Thoracic aorta (tissue), 2 donors: ENCODE measurements around the gene CPTP. TPM values are rescaled to one million over a fixed set of nuclear protein-coding genes. Genes with fewer than 3 reads are reported as not detected.

ENCODE experiments used
- ATAC-seq: fragments of 150-250 bp; one replicate; pipeline ENCODE4 v1.8.0; 2017; ENCODE audit warnings: low read depth; ENCODE audit not compliant: insufficient number of reproducible peaks, low FRiP score
- DNase-seq: peaks from one replicate; pipeline ENCODE4 v3.0.0-alpha.2; 2020; ENCODE audit warnings: low spot score
- H3K27ac ChIP-seq, 2 donors: fragments of 200-600 bp; sonication (generic); 1 replicate in 1 of 2; 2 replicates in 1 of 2; pipeline ENCODE4 v1.5.1; 2016; ENCODE audit warnings: mild to moderate bottlenecking in 2 of 2, moderate library complexity in 2 of 2
- H3K27me3 ChIP-seq: fragments of 200-600 bp; sonication (generic); replicated peaks from 2 replicates; pipeline ENCODE4 v1.6.0; 2016; ENCODE audit warnings: mild to moderate bottlenecking; ENCODE audit not compliant: insufficient read depth
- H3K36me3 ChIP-seq: fragments of 200-600 bp; sonication (generic); one replicate; pipeline ENCODE4 v1.5.1; 2016
- H3K4me1 ChIP-seq, 2 donors: fragments of 200-600 bp; sonication (generic); 1 replicate in 1 of 2; 2 replicates in 1 of 2; pipeline versions ENCODE4 v1.5.1 to v1.6.0; 2016; ENCODE audit warnings: low read depth in 2 of 2, mild to moderate bottlenecking in 1 of 2; ENCODE audit not compliant: control insufficient read depth in 1 of 2
- H3K4me3 ChIP-seq: fragments of 200-600 bp; sonication (generic); 2 replicates; pipeline ENCODE4 v1.5.1; 2016; ENCODE audit warnings: mild to moderate bottlenecking
- H3K9me3 ChIP-seq: fragments of 200-600 bp; sonication (generic); 2 replicates; pipeline ENCODE4 v1.5.1; 2016
- total RNA-seq, 2 donors: library from RNA; depleted of rRNA; stranded (reverse); fragments of >200 nt; gene quantifications; one replicate each; pipeline versions ENCODE4 v1.1.0 to v1.2.3, GENCODE V29; 2016
- TF ChIP-seq, protein P1 (sequence below): fragments of 200-600 bp; sonication (generic); IDR thresholded peaks from one replicate; pipeline ENCODE4 v1.5.1; 2019; ENCODE audit warnings: antibody characterized with exemption

Gene CPTP
- total RNA-seq, 2 donors from 2014 or later: 16.4 to 26.3 TPM

DNA sequence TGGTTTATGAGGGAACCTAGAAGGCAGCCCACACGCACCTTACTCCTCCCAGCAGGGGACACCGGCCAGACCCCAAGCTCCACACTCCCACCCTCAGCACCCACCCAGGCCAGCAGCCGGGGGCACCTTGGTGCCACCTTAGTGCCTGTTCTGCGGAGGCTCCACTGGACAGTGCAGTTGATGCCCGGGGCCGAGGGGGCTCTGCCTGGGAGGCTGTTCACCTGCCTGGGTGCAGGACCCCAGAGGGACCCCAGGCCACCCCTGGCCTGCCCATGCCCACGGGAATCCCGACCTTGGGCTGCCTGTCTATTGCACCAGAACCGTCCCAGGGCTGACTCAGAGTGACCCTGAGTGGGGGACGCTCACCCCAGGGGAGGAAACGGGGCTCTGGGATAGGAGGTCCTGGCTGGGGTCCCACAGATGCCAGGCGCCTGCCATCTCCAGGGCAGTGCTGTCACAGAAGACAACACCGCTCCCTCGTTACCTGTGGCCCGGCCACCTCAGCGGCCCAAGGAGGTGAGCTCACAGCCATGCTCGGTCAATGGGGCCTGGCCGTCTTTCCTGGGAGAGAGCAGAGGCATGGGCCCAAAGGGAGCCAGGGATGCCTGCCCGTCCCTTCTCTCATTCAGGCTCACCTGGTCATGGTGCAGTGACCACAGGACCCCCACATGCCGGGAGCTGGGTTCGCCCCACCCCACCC lies 43.7 kb upstream of the CPTP start:
- ATAC-seq (no peak), DNase-seq (no peak)
- Histone ChIP-seq H3K4me3 (no peak overlapping the region), H3K27me3 (no peaks in the 10 kb centered on the region), H3K9me3 (no peaks in the 10 kb centered on the region), H3K36me3 (no peaks in the 10 kb centered on the region), H3K27ac (no peak overlapping the region), H3K4me1 (no peaks in the 10 kb centered on the region)
- TF ChIP-seq, protein P1, sequence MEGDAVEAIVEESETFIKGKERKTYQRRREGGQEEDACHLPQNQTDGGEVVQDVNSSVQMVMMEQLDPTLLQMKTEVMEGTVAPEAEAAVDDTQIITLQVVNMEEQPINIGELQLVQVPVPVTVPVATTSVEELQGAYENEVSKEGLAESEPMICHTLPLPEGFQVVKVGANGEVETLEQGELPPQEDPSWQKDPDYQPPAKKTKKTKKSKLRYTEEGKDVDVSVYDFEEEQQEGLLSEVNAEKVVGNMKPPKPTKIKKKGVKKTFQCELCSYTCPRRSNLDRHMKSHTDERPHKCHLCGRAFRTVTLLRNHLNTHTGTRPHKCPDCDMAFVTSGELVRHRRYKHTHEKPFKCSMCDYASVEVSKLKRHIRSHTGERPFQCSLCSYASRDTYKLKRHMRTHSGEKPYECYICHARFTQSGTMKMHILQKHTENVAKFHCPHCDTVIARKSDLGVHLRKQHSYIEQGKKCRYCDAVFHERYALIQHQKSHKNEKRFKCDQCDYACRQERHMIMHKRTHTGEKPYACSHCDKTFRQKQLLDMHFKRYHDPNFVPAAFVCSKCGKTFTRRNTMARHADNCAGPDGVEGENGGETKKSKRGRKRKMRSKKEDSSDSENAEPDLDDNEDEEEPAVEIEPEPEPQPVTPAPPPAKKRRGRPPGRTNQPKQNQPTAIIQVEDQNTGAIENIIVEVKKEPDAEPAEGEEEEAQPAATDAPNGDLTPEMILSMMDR: no peak

DNA sequence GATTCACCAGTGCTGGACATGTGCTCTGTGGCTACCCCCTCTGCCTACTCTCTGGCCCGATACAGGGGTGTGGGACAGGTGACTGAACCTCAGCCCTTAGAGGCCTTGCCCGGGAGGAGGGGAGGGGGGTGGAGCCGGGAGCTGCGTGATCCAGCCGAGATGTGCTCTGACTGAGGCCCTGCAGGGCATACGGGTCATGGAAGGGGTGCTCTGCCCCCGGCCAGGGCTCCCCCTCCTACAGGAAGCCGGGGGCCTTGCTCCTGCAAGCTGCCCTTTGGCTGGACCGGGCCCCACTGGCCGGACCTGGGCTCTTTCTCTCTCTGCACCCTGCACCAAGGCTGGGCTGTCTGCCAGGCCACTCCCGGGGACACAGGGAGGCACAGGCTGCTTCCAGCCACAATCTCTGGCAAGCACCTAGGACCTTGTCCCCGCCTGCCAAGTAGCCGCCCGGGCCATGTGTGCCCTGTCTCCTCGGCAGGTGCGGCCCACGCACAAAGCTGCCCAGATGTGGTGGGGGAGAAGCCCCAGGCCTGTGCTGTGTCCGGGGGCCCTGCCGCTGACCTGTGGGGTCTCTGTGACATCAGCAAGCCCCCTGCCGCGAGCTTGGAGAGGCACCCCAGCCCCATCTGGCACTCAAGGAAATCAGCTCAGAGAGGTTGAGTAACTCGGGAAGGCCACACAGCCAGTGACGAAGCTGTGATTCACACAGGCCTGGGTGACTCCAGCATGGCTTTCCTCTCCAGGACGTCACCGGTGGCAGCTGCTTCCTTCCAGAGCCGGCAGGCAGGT lies 42.9 kb upstream of the CPTP start:
- no peak for DNase-seq

DNA sequence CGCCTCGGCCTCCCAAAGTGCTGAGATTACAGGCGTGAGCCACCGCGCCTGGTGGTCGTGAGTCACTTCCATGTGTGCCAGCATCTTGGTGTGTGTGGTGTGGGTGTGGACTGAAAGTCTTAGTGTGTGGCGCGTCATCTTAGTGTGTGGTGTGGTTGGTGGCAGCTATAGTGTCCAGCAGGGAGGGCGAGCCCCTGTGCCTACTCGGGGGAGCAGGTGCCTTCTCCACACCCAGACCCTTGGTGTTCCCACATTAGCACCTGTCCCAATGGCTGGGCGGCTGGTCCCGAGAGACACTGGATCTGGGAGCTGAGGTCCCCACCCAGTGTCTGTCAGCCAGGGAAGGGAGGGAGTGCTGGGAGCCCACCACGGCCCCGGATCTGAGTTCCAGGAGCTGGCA lies 41.6 kb upstream of the CPTP start:
- H3K27me3 ChIP-seq: no peaks in the 10 kb centered on the region
- ATAC-seq: no peak

More for the DNA sequence above, 42.9 kb upstream of the CPTP start:
- TF ChIP-seq, protein P1: no peak
- no peaks in the 10 kb centered on the region for H3K9me3 ChIP-seq
- no peaks in the 10 kb centered on the region for H3K36me3 ChIP-seq
- H3K4me1 ChIP-seq: no peaks in the 10 kb centered on the region
- no peak overlapping the region for H3K27ac ChIP-seq
- H3K27me3 ChIP-seq: no peaks in the 10 kb centered on the region
- no peak overlapping the region for H3K4me3 ChIP-seq
- no peak for ATAC-seq

DNA sequence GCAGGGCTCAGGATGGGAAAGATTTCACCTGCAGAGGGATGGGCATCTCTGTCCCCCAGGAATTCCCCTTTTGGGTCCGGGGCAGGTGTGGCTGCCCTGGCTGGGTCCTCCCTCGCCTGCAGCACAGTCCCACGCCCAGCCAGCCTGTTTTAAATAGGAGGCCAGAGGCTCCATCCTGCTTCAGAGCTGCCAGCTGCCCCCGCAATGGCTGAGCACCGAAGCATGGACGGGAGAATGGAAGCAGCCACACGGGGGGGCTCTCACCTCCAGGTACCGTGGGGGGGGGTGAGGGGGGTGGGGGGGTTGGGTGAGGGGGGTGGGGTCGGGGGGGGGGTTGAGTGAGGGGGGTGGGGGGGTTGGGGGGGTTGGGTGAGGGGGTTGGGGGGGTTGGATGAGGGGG lies 40.8 kb upstream of the CPTP start:
- H3K4me3 ChIP-seq: no peak overlapping the region
- H3K9me3 ChIP-seq: no peaks in the 10 kb centered on the region
- ATAC-seq: no peak
- no peaks in the 10 kb centered on the region for H3K36me3 ChIP-seq
- H3K4me1 ChIP-seq: no peaks in the 10 kb centered on the region
- no peak overlapping the region for H3K27ac ChIP-seq
- no peaks in the 10 kb centered on the region for H3K27me3 ChIP-seq
- DNase-seq: no peak
- TF ChIP-seq, protein P1: no peak

More for the DNA sequence above, 41.6 kb upstream of the CPTP start:
- DNase-seq: no peak
- H3K27ac ChIP-seq: no peak overlapping the region
- no peak overlapping the region for H3K4me3 ChIP-seq
- TF ChIP-seq, protein P1: no peak
- H3K36me3 ChIP-seq: no peaks in the 10 kb centered on the region
- no peaks in the 10 kb centered on the region for H3K9me3 ChIP-seq
- H3K4me1 ChIP-seq: no peaks in the 10 kb centered on the region

DNA sequence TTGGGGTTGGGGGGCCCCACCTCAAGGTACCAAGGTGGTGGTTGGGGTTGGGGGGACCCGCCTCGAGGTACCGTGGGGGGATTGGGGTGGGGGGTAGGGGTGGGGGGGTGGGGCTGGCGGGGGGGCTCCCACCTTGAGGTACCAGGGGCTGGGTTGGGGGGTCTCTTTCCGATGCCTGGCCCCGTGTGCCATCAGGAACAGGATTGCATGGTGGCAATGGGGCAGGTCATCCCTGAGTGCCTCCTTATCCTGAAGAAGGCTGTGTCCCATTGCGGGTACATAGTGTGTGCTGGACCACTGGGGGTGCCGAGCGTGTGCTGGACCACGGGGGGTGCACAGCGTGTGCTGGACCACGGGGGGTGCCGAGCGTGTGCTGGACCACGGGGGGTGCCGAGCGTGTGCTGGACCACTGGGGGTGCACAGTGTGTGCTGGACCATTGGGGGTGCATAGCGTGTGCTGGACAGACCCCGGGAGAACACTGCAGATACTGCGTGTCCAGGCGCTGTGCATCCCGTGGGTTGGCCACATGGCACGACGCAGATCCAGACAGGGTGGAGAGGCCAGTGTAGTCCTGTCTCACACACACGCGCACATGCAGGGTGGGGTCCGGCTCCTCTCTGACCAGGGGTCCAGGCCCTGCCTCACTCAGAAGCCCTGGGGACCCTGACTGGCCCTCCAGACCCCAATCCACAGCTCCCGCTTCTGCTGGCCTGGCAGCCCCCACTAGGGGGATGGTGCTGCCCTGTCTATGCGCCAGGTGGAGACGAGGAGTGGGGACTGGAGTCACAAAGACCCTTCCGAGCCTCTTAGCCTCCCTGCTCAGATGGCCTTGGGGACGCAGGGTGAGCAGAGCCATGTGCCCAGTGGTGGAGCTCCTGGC lies 40.1 kb upstream of the CPTP start:
- H3K36me3 ChIP-seq: no peaks in the 10 kb centered on the region
- no peaks in the 10 kb centered on the region for H3K27me3 ChIP-seq
- H3K4me3 ChIP-seq: no peak overlapping the region
- H3K9me3 ChIP-seq: no peaks in the 10 kb centered on the region
- no peak for DNase-seq
- no peak overlapping the region for H3K27ac ChIP-seq
- TF ChIP-seq, protein P1: no peak
- no peak for ATAC-seq
- no peaks in the 10 kb centered on the region for H3K4me1 ChIP-seq
